HG03442 (cell line): ENCODE results near the gene MEF2C.

Source experiments
- ATAC-seq: cut with Tn5 transposase; IDR thresholded peaks from one replicate; pipeline ENCODE4 v1.9.1; 2021; ENCODE audit warnings: mild to moderate bottlenecking, moderate library complexity; ENCODE audit not compliant: unreplicated experiment

Gene MEF2C

DNA sequence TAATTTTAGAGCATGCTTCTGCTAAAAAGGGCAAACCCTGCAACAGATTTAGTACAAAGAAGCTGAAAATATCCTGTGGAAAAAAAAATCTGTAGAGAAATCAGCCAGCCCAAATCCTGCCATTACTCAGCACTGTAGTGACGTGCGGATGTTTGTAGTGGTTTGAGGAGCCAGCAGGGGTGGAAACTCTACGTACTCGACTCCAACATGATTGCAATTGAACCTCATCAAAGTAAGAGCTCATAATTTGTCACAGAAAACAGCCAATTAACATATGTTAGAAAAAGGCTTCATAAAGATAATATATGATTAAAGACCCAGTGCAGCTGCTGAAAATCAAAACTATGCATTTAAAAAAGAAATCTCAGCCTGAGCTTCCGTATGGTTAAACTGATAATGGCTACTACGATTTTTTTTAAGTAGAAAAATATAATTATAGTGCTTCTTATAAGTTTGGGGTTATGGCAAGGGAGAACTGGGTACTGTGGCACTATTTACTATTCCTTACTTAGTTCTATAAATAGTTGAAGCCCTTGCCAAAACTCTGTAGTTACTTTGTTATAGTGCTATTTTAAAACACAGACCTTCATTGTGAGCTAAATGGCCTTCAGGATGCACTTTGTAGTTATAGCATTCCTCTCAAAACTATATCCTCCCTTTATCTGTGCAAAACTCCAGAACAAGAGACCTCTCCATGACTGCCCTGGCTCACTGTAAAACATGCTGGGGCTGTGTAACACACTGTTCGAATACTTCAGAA, 49.4 kb downstream of the MEF2C start:
- ATAC-seq: peak; percentile 56

DNA sequence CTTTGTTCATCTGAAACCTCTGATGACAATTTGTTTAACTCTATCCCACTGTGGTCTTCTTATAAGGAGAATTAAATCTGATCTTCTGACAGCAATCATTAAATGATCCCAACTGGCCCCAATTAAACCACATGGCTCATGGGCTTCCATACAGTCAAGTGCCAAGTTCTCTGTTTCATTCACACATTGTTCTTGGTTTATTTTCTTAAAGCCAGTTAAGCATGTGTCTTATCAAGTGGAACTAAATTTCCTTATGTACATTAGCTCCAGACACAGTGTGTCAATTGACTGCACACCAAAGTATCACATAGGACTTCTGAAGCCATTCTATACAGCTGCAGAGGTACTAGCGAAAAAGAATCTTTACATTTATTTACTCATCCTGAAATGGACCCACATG, 51.2 kb downstream of the MEF2C start:
- ATAC-seq: no peak

DNA sequence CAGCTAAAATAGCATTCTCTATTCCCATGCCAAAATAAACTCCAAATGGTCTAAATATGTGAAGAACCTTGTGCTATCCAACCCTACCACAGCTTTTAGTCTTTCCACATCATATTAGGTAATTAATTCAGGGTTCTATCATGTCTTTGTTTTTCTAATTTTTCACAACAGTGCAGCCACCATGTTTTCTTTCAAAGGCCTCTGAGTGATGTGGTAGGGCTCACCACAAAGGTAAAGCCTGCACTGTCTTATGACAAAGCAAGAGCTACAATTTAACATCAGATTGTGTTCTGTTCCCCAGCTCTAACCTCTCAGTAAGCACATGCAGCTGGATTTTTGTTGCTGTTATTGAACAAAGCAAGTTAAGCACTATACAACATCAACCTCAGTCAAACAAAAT, 52.4 kb downstream of the MEF2C start:
- peak; percentile 26 for ATAC-seq

DNA sequence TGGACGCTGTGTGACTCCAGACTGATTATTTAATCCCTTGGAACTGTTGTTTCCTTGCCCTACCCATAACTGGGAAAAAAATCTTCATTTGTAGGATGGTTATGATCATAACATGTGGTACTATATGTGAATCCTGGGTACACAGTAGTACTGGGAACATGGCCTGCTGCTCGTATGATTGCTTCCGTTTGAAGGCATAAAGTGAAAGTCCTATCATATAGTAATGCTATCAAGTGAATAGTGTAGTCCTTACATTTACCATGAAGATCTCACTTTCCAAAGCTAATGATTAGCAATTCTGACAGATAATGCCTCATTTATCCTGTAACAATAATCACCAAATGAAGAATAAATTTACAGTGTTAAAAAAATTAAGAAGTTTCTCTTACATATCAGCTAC, 53.2 kb downstream of the MEF2C start:
- no peak for ATAC-seq

DNA sequence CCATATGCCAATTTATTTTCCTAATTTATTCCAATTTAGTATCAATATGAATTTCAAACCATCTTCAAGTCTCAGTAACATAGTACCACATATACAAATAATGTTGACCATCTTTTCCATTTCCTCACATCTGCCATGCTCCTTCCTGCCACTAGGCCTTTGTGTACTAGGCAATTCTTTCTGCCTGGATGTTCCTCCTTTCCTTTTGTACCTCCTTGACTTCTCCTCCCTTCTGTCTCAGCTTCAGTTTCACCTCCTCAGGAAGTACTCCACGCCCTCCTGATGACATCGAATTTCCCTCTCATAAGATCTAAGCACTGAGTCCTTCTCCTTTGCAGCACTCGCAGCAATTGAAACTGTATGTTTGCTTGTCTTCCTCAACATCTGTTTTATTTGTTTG, 53.9 kb downstream of the MEF2C start:
- ATAC-seq: no peak

DNA sequence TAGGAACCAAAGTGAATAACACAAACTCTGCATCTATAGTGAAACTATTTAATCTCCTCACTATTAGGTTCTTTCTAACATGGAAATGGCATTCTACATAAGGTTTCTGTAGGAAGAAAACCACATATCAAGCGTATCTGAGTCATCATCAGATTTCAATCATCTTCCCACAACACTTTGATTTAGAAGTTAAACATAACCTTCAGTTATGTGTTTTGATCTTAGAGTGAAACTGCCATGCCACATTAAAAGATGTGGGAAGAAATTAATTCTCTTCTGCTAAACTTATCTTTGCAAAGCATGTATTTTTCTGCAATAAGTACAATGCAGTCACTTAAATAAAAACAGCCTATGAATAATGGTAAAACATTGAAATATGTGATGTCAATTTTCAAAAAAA, 55.0 kb downstream of the MEF2C start:
- ATAC-seq: no peak

DNA sequence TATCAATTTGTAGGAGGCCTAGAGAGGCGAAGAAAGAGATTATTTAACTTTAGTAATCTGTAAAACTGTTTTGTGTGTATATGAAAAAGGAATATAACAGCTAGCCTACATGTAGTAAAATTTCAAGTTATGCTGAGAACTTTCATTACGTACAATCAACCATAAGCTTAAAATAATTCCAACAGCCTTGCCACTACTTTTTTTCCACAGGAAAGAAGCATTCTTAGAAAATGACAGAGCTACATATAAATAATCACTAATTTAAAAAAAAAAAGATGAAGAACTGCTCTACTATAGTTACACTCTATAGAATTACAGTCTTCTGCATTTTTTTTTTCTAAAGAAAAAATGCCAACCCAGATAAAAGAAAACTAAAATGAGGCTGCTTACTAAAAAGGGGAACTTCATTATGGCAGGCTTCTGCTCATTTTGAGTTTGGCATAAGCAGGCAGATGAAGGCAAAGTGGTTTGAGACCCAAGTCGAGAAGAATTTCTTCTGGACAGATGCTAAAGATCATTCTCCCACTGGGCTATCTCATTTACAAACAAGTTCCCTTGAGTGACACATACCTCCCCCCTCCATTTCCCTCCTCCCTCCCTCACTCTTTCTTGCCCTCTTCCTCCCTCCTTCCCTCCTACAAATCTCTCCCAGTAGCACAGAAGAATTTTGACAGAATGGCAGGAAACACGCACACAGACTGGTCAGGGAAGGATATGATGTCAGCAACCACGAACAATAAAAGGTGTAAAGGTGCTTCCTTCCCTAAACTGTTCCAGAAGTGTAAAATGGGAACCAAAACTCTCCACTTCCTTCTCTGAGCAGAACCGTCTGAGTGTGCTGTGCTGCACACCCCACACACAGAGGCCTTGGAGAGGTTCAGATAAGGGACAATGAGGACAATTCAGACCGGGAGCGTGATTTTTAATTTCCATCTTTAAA, 56.1 kb downstream of the MEF2C start:
- peak; percentile 57 for ATAC-seq

DNA sequence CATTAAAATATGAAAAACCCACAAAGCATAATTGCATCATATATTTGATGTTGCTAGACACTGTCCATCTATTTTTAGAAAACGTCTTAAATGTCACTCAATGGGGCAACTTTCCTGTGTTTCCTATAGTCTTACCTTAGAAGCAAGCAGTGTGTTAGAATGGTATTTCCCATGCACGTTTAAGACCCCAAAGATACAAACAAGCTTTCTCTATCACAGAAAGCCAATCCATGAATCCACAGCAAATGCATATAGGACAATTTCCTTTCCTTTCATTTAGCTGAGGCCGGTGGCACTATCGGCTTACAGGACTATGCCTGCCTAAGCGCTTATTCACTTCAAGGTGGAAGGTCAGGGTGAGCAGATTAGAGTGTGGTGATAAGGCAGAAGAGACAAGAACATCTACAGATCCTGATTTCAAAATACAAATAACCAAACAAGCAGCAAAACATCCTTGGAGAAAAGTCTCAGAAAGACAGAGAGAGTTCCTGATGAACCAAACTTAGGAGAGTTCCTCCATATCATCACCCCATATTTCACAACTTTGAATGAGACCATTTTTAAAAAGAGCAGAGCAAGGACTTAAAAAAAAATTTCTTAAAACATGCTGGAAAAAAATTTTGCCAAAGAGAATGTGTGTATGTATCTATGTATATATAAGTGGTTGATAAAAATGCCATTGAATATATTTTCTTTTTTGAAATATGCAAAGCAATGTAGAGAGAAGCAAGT, 57.2 kb downstream of the MEF2C start:
- no peak for ATAC-seq

DNA sequence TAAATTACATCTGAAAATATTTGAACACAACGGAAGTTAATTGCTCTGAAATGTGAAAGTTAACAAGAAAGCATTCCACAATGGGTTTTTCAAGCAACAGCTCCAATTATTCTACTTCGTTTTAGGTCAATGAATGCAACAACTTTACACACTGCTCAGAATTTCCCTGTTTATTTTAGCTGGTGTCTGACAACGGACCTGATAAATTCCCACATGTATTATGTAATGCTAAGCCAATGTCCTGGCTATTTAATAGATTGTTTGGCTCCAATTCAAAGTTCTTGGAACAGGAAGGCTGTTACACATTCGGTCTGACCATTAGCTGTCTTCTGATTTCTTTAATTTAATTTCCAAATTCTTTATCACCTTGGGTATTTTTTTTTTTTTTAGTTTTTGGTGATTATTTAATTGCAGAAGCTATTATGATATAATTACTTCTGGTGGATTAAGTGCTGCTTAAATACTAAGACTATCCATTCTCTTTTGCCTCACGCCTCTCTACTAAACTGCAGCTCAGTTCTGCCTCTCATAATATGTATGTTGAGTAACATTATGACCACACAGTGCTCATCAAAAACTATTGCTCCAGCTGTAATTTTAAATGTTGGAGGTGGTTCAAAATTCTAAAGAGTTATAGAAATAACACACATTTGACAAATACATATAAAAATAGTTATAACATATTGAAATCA, 57.9 kb downstream of the MEF2C start:
- ATAC-seq: no peak

DNA sequence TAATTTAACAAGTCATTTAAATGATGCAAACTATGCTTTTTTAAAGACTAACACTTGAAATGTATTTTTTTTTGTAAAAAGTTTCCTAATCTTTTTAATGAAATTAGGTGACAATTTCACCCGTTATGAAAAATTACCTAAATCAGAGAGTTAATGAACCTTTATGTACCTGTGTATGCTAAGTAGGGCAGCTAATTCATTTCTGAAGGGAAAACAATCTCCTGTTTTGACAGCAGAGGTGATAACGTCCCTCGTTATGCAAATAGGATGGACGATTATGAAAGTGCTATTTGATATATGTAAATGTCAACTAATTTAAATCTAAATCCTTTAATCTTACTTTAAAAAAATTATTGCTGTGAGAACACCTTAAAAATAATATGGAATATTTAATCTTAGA, 58.8 kb downstream of the MEF2C start:
- no peak for ATAC-seq

DNA sequence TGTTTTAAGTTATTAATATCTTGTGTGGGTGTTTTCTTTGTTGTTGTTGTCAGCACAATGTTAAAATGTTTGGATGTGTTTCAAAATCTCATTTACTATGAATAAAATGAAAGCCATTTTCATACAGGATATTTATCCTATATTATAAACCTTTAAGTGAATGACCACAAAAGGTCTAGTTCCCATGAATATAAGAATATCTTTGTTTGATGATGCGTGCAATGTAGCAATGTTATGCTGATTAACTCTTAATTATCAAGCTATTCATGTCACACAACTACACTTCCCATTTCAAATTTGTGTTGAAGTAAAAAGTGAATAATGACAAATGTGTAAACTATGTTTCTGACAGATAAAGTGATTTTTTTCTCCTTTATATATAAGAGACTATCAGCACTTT, 59.8 kb downstream of the MEF2C start:
- no peak for ATAC-seq

DNA sequence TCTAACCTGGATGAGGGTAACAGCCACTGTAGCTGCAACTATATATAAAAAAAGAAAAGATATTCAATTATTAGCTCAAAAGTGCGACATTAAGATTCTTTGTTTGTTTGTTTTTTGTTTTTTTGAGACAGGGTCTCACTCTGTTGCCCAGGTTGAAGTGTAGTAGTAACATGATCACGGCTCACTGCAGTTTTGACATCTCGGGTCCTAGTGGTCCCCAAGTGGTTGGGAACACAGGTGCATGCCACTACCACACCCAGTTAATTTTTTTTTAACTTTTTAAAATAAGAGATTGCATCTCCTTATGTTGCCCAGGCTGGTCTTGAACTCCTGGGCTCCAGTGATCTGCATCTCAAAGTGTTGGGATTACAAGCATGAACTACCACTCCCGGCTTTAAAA, 61.8 kb downstream of the MEF2C start:
- no peak for ATAC-seq

DNA sequence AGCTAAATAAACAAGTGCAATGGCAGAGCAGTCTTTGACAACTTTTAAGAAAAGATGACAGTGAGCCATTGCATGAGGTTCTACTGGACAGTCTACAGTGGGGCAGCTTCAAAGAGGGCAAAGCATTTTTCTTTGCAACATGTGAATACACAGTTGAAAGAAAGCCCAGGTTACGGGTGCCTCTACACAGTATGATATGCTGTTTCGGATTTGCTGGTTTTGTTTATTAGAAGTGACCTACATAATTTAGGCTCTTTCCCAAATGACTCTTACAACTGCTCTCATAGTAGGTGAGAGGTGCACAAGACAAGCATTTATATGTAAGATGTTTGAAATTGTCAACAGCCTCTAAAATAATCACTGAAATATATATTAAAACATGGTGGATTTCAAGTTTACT, 62.4 kb downstream of the MEF2C start:
- no peak for ATAC-seq

DNA sequence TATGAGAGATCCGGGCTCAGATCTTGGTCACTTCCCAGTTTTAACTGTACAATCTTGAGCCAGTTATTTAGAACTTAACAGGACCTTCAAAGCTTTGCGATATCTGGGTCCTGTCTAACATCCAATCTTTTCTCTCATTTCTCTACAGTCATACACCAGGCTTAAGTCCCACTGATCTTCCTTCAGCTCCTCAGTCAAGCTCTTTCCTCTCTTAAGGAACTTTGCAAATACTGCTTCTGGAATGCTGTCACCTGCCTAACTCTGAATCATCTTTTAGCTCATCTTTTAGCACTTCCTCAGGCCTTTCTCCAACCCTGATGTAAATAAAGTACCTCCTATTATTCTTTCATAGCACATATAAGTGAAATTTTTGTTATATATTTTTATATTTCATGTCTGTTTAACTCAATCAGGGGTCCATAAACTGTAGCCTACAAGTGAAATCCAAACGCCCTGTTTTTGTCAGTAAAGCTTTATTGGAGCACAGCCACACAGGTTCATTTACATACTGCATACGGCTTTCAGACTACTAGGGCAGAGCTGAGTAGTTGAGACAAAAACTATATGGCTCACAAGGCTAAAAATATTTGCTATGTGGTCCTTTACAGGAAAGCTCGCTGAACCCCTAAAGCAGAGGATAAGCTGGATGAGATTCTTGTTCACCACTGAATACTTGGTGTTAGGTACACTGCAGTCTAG, 63.5 kb downstream of the MEF2C start:
- ATAC-seq: peak; percentile 35

DNA sequence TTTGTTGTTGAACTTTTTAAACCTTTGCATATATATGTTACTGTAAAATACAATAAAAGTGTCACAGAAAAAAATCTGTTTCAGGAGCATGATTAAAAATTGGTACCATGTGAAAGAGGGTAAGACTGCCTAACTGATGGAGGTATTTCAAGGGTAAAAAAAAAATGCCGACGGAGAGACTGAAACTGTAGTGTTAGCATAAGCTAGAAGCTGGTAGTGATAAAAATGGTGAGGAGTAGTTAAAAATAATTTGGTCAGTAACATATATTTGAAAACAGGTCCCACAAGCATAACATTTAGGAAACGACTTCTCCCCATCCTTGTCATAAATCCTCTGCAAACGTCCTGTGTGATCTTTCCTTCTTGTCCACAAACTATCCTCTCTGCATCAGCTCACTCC, 64.7 kb downstream of the MEF2C start:
- ATAC-seq: no peak

DNA sequence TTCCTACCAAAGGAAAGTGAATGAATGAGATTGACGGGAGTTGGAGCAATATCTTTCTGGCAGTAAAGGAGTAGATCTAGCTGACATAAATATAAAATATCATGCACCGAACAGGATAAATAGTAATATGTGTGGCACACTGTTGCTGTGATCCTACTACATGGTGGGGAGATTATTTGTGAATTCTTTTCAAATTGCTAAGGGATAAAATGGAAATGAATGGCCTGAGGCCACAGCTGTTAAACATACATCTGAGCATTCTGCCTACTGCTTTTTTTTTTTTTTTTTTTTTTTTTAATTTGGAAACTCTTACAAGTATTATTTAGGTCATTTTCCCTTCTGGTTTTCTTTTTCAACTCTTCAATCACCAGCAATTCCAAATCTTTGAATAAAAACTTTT, 66.8 kb downstream of the MEF2C start:
- no peak for ATAC-seq

DNA sequence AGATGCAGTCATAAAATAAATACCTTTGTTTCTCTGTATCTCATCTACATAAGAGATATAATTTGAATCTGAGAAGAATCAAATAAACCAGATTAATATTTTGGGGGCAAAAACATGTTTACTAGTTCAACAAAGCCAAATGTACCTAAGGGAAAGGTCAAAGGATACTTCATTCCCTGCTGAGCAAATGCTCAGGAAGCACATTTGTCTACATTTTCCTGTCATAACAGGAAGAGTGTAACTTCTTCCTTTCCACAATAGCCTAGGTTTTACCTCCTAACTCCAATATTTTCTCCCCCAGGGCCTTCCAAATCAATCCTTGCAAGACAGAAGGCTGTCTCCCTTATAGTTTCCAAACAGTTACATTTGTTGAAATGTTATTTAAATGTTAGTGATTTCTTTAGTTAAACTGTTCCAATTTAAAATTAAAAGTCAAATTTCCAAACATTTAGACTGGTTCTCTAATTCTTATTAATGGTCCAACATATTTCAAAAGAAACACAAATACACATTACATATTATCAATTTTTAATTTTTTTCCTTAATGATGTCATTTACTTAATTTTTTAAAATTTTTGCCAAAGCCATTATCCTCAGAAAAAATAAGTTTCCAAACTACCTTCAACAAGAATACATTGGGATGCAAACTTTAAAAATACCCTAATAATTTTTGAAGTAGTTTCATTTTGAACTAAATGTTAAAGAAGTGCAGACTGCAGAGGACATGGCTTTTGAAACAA, 67.8 kb downstream of the MEF2C start:
- no peak for ATAC-seq

DNA sequence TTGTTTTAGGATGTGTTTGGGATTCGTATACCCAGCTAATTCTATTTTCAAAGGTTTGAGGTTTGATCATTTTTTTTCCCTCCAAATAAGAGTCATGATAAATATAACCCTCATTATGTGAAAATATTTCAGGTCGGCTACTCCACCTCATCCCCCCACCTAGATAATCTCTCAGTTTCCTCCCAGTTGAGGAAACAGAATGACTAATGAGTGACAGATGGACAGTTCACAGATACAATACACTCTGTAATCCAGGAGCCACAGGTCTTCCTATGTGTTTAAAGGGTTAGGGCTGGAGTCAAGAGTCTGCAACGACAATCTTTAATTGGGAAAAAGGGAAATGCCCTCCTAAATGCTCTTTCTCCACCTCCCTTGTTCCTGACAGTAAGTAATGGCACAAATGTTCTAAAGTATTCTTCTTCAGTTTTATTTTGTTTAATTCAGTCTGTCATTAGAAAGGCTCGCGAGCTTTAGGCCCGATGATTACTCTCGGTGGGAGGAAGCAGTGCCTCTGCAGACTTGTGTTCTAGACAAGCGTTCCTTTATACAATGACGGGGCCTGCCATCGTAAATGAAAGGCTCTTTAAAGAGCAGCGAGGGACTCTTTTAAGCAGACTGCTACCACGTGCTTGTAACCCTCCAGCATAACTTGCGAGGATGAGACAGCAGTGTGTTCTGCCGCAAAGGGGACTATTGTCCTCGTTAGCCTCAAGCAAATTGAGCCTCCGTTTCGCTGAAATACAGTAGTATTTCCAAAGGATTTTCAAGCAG, 69.0 kb downstream of the MEF2C start:
- no peak for ATAC-seq

DNA sequence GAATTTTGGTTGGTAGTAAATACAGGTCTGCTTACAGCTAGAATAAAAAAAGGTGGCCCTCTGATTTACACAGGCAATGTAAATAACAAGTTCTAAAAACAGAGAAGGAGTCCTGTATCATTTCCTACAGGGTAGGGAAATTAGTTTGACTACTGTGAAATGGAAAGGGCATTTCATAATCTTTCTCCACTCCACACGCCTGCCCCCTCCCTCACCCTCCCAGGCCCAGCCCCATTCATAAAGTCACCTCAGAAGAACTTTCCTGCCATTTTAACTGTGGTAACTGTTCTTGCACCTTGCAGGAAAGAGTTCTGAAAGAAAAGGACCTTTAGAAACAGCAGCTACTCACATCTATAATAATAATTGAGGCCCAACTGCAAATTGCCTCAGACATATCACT, 69.7 kb downstream of the MEF2C start:
- ATAC-seq: no peak
